A549 (cell line): Measurements from ENCODE around the gene IL6ST.

Experiments
- CTCF ChIP-seq: fragments of >200 bp; sonication (Bioruptor Twin); formaldehyde crosslinking; IDR thresholded peaks from 3 replicates; pipeline ENCODE4 v1.5.1; 2016
- HOXA7 ChIP-seq: fragments of 250-450 bp; sonication (Bioruptor Pico); IDR thresholded peaks from 2 replicates; pipeline ENCODE4 v1.5.0; 2020; ENCODE audit warnings: mild to moderate bottlenecking, moderate library complexity
- HOXB13 ChIP-seq: fragments of 250-450 bp; sonication (Bioruptor Pico); IDR thresholded peaks from 2 replicates; pipeline ENCODE4 v1.5.0; 2020; ENCODE audit warnings: low read depth, mild to moderate bottlenecking, moderate library complexity
- HOXB5 ChIP-seq: fragments of 250-450 bp; sonication (Bioruptor Pico); IDR thresholded peaks from 2 replicates; pipeline ENCODE4 v1.5.0; 2020; ENCODE audit warnings: mild to moderate bottlenecking, moderate library complexity
- JUNB ChIP-seq: fragments of >200 bp; sonication (Bioruptor Twin); formaldehyde crosslinking; IDR thresholded peaks from 2 replicates; pipeline ENCODE4 v1.6.1; 2016
- MYC ChIP-seq: IDR thresholded peaks from 2 replicates; pipeline ENCODE4 v1.6.1; 2012; ENCODE audit warnings: mild to moderate bottlenecking, inconsistent platforms, low read length, improper control_type of control experiment, borderline replicate concordance
- POLR2A ChIP-seq: IDR thresholded peaks from 2 replicates; pipeline ENCODE4 v1.6.1; 2012; ENCODE audit warnings: mild to moderate bottlenecking, low read length
- RAD21 ChIP-seq, 2 experiments: fragments of >200 bp in 1 of 2; sonication (Bioruptor Twin) in 1 of 2; formaldehyde crosslinking in 1 of 2; IDR thresholded peaks in 1 of 2; conservative IDR thresholded peaks in 1 of 2; 2 replicates in 1 of 2; 3 replicates in 1 of 2; pipeline ENCODE4 v1.6.1; 2012 to 2018; ENCODE audit warnings: inconsistent platforms in 1 of 2
- REST ChIP-seq: fragments of 200-600 bp; sonication (generic); IDR thresholded peaks from 2 replicates; pipeline ENCODE4 v1.6.1; 2016; ENCODE audit warnings: antibody characterized with exemption, mild to moderate bottlenecking, moderate library complexity

GRCh38 chr5:55897206-55897894 is 97.4 kb downstream of the IL6ST start:
- TF ChIP-seq CTCF (no peak), REST (no peak), HOXB13 (no peak), JUNB (no peak), HOXB5 (CRISPR knock-in tag) (no peak), RAD21 (conservative IDR thresholded peaks at IDR 0.05 in 1 of 2, IDR thresholded peaks at IDR 0.05 in 1 of 2) (no peak), HOXA7 (no peak), MYC (no peak), POLR2A (no peak)
